CMK (cell line): ENCODE results near the gene CLBA1.
"Not testable (repeated sequence)": the region's sequence is repeated elsewhere in the genome, so short reads cannot be mapped to it uniquely, and the experiment has no call there.

Source experiments
- DNase-seq: peaks from one replicate; pipeline ENCODE4 v3.0.0-alpha.2; 2010; ENCODE audit warnings: low read depth

Gene CLBA1

DNA sequence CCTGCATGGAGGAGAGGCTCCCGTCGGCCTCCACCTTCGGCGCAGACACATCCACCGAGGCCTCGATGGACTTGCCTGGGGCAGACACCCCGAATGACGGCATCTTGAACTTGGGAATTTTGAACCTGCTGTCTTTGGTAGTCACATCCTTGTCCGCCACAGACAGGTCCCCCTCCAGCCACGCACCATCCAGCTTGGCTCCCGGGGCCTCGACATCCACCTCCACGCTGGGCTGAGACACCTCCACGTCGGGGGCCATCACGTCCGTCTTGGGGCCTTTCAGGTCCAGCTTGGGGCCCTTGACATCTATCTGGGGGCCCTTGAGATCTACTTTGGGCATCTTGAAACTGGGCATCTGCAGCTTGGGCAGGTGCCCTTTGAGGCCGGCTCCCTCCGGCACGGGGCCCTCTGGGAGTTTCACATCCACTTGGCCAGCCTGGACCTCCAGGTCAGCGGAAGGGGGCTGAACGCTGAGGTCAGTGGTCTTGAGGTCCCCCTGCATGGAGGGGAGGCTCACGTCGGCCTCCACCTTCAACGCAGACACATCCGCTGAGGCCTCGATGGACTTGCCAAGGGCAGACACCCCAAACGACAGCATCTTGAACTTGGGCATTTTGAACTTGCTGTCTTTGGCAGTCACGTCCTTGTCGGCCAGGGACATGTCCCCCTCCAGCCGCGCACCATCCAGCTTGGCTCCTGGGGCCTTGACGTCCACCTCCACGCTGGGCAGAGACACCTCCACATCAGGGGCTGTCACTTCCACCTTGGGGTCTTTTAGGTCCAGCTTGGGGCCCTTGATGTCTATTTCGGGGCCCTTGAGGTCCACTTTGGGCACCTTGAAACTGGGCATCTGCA is 37.5 kb upstream of the CLBA1 start:
- not testable (repeated sequence) for DNase-seq

- DNase-seq: no peak
Measured at GRCh38 chr14:104948736-104949031, 36.9 kb upstream of the CLBA1 start.

GRCh38 chr14:104949406-104949955 is 36.1 kb upstream of the CLBA1 start:
- DNase-seq: not testable (repeated sequence)

DNA sequence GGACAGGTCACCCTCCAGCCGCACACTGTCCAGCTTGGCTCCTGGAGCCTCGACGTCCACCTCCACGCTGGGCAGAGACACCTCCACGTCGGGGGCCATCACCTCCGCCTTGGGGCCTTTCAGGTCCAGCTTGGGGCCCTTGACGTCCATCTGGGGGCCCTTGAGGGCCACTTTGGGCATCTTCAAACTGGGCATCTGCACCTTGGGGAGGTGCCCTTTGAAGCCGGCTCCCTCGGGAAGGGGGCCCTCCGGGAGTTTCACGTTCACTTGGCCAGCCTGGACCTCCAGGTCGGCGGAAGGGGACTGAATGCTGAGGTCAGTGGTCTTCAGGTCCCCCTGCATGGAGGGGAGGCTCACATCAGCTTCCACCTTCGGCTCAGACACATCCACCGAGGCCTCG is 35.6 kb upstream of the CLBA1 start:
- DNase-seq: no peak

- not testable (repeated sequence) for DNase-seq
Measured at GRCh38 chr14:104950701-104951100, 34.9 kb upstream of the CLBA1 start.

- DNase-seq: not testable (repeated sequence)
Measured at GRCh38 chr14:104951863-104952657, 33.5 kb upstream of the CLBA1 start.

GRCh38 chr14:104953097-104953496 is 32.5 kb upstream of the CLBA1 start:
- no peak for DNase-seq

DNA sequence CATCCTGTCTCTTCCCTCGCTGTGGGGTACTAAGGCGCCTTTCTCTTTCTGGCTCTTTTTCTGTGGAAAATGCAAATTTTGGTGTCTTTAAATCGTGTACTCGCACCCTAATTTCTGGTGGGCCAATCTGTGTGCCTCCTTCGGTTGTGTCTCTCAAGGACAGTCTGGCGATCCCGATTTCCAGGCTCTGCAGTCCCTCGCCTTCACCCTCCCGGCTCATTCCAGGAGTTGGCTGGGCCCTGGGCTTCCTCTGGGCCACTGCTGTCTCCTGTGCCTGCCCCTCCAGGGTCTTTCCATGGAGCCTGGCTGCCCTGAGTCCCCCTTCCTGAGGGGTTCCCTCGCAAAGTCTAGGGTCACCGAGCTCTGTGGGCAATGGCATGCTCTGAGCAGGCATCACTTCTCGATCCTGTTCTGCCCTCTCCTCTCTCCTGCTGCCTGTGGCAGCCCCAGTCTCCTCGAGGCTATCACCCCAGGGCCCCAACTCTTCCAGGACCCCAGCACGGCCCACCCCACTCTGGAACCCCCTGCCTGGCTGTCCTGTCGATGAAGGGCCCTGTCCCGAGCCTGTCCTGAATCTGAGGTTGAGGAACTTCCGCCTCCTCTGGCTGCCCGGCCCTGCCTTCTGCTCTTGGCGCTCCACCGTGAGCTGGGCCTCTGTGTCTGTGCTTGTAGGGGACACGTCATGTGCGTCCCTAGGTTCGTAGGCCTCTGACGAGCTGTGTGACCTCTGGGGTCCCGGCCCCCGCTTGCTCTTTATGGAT is 31.5 kb upstream of the CLBA1 start:
- no peak for DNase-seq

GRCh38 chr14:104954746-104955395 is 30.7 kb upstream of the CLBA1 start:
- no peak for DNase-seq

- no peak for DNase-seq
Measured at GRCh38 chr14:104955396-104955770, 30.2 kb upstream of the CLBA1 start.

DNA sequence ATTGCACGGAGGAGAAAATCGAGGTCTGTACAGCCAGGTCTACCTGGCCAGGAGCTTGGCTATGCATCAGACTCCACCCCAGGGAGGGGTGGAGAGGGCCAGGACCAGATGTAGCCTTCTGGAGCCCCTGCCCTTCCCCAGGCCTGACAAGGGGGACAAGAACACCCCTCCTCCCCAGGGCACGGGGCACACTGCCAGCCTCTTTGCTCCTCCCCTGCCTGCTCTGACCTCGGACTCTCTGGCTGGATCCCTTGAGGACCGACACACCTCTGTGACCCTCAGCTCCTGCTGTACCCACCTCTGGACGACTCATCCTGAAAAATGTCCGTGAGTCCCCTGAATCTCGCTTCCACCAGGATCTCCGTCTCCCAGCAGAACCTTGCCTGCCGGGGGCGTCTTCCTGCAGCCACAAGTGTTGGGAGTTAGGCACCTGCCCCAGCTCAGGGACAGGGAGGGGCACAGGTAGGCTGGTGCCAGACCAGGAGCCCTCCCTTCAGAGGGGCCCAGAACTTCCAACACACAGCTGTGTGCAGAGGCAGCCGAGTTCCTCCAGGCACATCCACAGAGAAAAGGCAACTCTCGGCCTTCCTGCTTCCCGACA is 29.2 kb upstream of the CLBA1 start:
- no peak for DNase-seq

DNA sequence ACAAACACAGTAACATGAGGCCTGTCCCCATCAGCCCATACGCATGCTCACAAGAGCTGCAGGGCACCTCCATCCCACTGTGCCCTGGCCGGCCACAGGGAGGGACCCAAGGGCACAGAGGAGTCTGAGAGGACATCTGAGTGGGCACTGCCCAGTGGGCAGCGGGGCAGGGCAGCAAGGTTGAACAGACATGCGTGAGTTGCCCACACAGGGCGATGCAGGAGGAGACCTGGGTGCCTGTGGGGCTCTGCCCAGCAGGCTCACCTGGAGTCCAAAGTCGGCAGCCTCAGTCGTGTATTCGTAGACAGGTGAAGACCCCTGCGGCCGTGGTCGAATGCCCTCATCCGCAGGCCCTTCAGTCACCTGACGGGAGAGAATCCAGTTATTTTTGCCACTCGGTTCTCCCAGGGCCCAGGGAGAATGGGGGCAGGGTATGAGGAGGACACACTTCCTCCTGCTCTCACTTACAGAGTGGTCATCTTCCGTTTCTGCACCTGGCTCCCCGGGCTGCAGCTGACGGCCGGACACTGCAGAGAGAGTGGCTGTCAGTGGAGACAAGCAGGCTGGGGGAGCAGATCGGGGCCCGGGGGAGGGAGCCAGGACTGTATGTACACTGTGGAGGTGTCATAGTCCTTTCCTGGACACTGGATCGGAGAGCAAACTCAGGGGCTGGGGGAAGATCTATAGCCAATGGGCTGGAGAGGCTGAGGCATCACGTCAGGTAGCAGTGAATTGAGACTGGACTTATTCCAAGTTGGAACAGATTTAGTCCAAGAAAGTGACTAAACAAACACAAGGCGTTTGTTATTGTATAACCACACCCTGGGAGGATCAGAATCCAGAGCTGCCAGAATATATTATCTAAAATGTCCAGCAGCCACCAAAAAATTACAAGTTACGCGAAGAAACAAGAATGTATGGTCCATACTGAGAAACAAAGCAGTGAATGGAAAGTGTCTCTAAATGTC is 28.2 kb upstream of the CLBA1 start:
- DNase-seq: no peak

- DNase-seq: no peak
Measured at GRCh38 chr14:104964546-104964945, 21.0 kb upstream of the CLBA1 start.

DNA sequence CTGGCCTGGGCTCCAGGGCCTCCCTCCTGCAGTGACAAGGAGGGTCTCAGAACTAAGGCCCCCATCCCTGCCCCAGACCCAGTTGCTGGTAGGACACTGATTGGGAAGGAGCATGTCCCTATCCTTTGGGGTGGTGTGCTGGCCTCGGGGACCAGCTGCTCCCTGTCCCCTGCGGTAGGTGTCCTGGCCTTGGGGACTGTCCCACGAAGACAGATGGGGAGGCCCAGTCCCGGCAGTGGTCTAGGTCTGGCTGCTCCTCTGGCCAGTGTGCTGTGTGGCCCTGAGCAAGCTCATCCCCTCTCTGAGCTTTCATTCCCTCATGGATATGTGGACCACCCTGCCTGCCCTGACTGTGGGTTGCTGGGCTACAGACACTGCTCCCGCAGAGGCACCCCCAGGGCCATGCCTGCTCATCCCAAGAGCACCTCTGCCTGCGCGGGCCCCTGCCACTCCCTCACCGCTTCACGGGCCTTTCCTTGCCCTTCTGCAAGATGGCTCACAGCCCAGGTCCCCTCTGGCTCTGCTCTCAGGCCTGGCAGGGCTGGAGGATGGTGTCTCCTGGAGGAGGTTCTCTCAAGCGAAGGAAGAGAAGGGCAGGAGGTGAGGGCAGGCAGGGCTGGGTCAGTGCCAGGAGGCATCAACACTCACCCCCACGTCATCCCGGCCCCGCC is 19.9 kb upstream of the CLBA1 start:
- no peak for DNase-seq

- DNase-seq: no peak
Measured at GRCh38 chr14:104966261-104966865, 19.2 kb upstream of the CLBA1 start.

DNA sequence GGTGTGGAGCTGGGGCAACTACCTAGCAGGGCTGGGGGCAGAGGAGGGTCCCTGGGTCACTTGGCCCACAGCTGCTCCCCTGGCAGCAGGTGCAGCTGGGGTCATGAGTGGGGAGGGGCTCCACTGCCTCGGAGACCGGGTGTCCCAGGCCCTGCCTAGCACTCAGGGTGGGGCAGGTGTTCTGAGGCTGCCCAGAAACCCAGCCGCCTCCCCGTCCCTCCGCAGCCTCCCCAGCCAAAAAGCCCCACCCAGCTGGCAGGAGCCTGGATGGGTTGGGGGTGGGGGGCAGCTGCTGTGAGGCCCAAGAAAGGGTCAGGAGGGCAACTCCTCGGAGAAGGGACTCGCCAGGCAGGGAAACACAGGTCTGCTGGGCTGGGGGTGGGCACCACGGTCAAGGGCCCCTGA is 18.6 kb upstream of the CLBA1 start:
- DNase-seq: no peak

GRCh38 chr14:104967386-104968152 is 18.0 kb upstream of the CLBA1 start:
- no peak for DNase-seq

GRCh38 chr14:104968153-104968527 is 17.4 kb upstream of the CLBA1 start:
- DNase-seq: no peak
